Measurements from ENCODE around the gene NPIPA5. TPM values are rescaled to one million over a fixed set of nuclear protein-coding genes. Genes with fewer than 3 reads are reported as not detected.
A peak's percentile ranks its signal among the peaks of the same experiment; 100 is the strongest.
"Not testable (repeated sequence)": the region's sequence is repeated elsewhere in the genome, so short reads cannot be mapped to it uniquely, and the experiment has no call there.

The NPIPA5 gene
- total RNA-seq, 1 experiment from 2014 or later = 7.8 TPM

DNA sequence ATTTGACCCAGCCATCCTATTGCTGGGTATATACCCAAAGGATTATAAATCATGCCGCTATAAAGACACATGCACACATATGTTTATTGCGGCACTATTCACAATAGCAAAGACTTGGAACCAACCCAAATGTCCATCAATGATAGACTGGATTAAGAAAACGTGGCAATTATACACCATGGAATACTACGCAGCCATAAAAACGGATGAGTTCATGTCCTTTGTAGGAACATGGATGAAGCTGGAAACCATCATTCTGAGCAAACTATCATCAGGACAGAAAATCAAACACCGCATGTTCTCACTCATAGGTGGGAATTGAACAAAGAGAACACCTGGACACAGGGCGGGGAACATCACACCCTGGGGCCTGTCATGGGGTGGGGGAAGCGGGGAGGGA, 14.9 kb upstream of the NPIPA5 start:
- not testable (repeated sequence) for DNase-seq (ENCODE audit: low read depth)

DNA sequence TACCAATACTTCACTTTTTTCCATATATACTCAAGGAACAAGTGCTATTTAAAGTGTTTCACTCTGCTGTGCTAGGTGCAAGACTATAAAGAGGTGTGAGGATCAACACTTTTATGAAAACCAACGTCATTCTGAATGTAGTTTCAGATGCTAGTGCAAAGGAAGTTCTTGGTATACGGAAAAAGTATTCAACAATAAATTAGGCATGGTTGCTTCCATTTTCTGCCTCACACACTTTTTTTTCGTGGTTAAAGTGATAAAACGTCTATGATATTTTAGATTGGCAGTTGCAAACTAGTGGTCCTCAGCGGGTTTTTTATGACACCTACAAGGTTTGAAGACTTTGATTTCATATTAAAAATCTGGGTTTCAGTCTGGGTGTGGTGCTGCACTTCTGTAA, 11.8 kb upstream of the NPIPA5 start:
- DNase-seq (ENCODE audit: low read depth) = not testable (repeated sequence)

DNA sequence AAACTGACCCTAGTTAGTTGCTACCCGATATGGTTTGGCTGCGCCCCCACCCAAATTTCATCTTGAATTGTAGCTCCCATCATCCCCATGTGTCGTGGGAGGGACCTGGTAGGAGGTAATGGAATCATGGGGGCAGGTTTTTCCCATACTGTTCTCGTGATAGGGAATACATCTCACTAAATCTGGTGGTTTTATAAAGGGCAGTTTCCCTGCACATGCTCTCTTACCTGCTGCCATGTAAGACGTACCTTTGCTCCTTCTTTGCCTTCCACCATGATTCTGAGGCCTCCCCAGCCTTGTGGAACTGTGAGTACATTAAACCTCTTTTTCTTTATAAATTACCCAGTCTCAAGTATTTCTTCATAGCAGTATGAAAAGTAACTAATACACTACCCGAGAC, 10.0 kb upstream of the NPIPA5 start:
- DNase-seq (ENCODE audit: low read depth) = not testable (repeated sequence)

DNA sequence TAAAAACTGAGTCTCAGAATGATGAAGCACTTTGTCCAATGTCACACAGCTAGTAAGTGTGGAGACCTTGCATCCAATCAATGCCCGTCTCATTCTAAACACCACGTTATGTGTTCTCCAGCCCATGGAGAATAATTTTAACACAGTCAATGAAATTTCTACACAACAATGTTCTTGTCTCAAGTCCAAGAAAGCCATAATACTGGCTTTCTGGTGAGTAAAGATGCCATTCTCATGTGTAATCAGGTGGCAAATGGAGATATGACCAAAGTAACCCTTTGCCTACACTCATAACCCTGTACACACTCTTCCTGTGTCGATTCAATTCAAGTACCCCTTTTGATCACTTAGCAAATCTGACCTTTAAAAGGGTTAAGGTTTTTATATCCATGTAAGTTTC, 4.7 kb upstream of the NPIPA5 start:
- DNase-seq (ENCODE audit: low read depth) = peak; percentile 53

DNA sequence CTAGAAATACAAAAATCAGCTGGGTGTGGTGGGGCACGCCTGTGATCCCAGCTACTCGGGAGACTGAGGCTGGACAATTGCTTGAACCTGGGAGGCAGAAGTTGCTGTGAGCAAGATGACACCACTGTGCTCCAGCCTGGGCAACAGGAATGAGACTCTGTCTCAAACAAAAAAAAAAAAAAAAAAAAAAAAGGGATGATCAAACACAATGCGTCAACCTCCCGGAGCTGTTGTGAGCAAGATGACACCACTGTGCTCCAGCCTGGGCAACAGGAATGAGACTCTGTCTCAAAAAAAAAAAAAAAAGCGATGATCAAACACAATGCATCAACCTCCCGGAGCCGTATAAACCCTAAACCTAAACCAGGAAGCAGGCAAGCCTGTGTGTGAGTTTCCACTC, 20.6 kb downstream of the NPIPA5 start:
- DNase-seq (ENCODE audit: low read depth) = not testable (repeated sequence)

DNA sequence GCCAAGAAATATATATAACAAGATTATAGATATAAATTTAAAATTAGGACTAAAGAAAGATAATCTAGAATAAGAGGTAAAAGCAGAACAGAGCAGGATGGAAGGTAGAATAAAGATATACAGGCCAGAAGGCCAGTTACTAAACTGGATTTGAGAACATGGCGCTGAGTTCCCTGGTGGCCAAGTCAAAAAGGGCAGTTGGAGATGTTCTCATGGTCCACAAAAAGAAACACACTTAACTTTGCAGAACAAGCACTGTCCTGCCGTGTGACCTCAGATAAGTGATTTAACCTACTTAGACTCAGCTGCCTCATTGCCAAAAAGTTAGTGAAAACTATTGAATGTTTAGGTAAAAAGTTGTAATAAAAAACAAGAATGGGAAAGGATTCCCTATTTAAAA, 23.2 kb downstream of the NPIPA5 start:
- DNase-seq (ENCODE audit: low read depth) = not testable (repeated sequence)

DNA sequence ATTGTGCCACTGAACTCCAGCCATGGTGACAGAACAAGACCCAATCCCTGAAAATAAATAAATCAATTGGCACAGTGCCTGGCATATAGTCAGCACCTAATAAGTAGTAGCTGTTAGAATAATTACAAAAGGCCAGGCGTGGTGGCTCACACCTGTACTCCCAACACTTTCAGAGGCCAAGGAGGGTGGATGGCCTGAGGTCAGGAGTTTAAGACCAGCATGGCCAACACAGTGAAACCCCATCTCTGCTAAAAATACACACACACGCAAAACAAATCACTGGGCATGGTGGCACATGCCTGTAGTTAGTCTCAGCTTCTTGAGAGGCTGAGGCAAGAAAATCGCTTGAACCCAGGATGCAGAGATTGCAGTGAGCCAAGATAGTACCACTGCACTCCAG, 25.2 kb downstream of the NPIPA5 start:
- DNase-seq (ENCODE audit: low read depth) = not testable (repeated sequence)

DNA sequence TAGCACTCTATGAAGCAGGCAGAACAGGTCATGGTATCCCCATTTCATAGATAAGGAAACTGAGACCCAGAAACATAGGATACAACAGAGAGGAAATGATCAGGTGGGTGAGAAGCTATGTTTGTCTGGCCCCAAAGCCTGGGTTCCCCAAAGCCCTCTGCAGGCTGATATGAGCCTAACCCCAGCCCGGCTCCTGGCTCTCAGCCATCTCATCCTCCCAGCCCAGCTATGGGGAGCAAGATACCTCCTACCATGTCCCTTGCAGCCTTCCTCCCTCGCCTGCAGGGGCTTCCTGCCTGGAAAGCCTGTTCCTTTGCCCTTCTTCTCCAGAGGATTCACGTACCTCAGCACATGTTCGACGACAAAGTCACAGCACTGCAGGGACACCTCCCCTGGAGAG, 26.3 kb downstream of the NPIPA5 start:
- DNase-seq (ENCODE audit: low read depth) = not testable (repeated sequence)

DNA sequence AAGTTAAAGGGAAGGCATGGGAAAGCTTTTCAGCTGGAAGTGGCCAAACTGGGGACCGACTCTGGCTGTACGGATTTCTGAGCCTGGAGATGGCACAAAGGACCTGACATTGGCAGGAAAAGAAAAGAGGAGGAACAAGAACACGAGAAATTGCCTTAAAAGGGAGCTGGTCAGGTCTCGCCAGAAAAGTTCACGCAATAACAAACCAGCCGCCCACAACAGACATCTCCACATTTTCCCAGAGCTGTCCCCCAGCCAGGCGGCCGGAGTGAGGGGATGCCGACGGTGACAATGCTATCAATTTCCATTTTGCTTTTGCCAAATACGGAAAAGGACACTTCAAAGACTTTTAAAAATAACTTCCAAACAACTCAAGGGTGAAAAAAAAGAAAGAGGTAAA, 26.8 kb downstream of the NPIPA5 start:
- not testable (repeated sequence) for DNase-seq (ENCODE audit: low read depth)

DNA sequence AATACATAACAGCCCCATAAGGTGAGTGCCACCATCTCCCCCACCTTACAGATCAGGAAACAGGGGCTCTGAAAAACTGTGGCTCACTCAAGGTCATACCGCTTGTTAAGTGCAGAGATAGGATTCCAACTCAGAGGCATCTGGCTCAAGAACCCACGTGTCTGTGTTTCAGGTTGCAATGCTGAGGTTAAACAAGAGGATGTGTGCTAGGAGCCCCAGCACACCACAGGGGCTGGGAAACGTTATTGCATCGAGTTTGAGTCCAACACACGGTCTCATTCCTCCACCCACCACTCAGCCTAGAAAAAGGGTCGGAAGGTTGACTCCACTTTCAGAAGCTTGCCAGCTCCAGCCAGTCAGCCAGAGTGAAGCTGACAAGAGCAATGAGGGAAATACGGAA, 29.4 kb downstream of the NPIPA5 start:
- DNase-seq (ENCODE audit: low read depth) = not testable (repeated sequence)

DNA sequence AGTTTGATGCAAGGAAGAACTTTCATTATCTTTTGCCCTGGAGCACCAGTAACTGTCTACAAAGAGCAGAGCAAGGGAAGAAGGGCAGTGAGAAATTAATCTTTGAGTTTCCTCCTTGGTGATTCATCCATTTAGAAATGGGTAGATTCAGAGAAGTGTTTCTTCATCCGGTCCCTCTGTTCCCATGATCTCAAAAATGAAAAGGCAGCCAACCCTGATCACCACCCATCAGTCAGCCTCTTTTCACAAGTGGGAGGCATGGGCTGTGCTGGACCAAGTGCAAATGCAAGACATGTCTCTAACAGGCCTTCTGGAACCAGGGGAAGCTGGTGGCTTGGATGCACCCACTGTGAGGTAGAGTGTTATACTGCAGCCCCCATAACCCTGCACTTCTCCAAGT, 35.8 kb downstream of the NPIPA5 start:
- not testable (repeated sequence) for DNase-seq (ENCODE audit: low read depth)

DNA sequence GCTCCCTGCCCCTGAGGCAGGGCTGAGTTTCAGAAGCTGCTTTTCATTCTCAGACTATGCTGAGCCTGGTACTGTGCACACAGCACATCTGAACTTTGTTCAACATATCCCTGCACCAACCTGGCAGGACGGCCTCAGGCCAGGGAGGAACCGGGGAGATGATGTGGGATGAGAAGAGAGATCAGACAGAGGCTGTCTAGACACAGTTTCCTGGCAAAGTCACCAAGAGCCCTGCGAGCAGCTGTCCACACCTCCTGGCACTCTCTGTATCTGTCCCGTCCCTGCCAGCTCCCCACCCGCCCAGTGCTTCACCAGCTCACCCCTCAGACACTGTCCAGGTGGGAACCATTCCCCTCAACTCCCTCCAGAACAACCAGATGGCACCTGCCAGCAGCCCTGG, 39.1 kb downstream of the NPIPA5 start:
- not testable (repeated sequence) for DNase-seq (ENCODE audit: low read depth)

DNA sequence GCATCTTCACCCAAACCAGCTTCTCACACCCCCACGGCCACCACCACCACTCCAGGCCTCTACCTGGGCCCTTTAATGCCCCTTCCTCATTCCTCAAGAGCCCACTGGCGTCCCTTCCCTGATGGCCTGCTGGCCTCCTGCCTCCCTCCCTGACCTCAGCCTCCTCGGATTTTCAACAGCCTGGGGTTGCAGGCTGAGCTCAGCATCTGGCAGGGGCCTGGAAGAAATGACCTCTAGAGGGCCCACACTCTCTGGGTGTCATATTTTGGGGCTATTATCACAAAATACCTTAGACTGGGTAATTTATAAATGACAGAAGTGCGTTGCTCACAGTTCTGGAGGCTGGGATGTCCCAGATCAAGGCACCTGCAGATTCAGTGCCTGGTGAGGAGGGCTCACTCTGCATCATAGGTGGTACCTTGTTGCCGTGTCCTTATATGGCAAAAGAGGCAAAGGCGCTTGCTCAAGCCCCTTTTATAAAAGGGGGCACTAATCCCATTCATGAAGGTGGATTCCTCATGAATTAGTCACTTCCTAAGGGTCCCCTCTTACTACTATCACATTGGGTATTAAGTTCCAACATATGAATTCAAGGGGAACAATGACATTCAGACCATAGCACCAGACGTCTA, 40.0 kb downstream of the NPIPA5 start:
- DNase-seq (ENCODE audit: low read depth) = not testable (repeated sequence)

DNA sequence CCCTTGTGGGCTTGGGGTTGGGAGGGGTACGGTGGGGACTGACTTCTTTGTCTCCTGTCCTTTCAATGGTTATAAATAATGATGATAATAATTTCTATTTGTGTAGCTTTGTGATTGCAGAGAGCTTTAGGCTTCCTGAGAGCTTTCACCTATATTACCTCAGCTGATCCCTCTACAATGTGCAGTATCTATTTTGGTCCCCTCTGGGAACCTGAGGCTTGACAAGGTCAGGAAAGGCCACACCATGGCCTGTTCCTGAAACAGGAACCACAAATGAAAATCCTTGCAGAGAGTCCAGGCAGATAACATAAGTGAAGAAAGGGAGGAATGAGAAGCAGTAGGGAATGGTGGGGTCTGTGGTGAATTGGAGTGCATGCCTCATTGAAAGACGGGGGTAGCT, 42.5 kb downstream of the NPIPA5 start:
- DNase-seq (ENCODE audit: low read depth) = not testable (repeated sequence)

DNA sequence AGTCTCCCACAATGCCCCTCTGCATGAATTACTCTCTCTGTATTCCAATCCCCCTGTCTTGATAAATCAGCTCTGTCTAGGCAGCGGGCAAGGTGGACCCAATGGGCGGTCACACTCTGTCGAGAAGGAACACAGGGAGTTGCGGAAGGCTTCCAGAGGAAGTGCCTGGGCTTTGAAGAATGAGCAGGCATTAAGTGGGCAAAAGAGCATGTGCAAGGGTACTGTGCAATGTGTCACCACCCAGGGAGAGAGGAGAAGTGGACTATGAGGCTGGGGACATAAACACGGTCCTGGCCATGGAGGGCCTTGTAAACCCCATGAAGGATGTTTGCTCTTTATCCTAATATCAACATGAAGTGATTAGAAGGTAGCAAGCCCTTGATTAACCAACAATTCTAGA, 44.1 kb downstream of the NPIPA5 start:
- not testable (repeated sequence) for DNase-seq (ENCODE audit: low read depth)

DNA sequence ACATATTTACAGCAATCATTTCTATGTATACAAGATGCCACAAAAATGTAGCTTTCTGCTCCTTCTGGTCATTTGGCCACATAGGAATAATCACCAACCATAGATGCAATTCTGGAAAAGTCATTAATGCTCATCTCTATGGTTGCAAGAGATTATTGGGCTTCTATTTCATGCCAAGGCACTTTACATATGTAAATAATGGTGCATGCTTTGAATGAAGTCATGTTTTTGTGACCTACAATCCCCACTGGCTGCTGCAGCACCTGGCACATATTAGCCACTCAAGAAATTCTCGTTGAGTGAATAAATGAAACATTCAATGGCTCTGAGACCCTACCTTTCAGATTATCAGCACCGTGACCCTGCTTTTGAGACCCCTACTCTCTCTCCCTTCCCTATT, 47.1 kb downstream of the NPIPA5 start:
- not testable (repeated sequence) for DNase-seq (ENCODE audit: low read depth)

DNA sequence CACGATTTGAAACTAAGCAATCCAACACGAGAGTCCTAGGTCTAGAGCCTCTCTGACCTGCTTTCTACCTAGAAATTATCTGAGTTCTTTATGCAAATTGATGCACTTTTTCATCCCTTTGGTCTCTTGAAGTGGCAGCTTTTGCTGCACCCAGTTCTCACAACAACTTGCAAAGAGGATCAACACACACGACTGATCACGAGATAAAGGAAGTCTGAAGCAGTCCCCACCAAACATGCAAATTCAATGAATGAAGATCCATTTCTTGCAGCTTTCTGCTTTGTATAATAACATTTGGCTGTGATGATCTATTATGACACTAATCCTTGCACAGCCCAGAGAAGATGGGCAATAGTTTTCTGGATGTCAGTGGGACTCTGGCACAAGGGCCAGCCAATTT, 53.1 kb downstream of the NPIPA5 start:
- DNase-seq (ENCODE audit: low read depth) = not testable (repeated sequence)

DNA sequence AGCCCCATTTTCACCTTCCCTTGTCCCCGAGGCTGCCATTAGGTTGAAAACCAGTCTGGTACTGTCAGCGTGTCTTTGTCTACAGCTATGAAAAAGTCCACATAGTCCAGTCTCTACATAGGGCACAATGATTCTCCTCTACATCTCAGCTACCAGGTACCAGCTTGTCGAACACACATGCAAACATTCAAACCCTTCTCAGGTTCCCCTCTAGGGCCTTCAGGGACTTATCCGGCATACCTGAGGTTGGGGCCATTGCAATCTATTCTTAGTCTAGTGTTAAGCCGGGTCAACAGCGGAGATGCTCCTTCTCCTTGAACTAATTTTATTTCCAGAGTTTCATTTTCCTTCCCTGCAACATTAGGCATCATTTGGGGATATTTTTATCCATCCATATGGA, 54.7 kb downstream of the NPIPA5 start:
- DNase-seq (ENCODE audit: low read depth) = not testable (repeated sequence)

DNA sequence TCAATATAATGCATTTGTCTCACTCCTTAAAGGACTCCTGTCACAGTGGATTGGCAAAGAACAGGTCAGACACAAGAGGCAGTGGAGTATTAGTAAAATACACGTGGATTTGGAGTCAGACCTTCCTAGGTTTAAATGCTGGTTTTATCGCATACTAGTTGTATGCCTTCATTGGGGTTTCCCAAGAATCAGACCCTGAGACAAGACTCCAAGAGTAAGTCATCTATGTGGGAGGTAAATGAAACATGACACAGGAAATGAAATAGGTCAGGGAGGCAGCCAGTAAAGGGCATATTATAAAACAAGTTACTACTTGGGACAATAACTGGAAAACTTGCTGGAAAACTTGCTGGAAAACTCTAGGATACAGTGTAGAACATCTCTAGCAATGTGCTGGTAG, 56.9 kb downstream of the NPIPA5 start:
- DNase-seq (ENCODE audit: low read depth) = not testable (repeated sequence)

DNA sequence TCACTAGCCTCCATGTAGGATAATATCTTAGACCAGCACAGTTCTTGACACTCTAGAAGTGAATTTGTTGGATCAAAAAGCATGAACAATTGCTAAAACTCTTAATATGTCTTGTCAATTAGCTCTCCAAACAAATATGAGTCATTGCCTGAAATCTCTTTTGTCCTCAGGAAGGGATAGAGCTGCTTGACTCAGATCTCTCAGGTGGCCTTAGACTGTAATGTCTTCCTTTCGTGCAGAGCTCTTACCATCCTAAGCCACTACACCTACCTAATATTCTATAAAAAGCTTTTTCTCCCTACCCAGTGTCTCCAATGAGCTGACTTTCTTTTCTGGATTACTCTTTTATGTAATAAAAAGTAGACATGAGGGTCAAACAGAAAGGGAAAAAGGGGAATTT, 63.5 kb downstream of the NPIPA5 start:
- peak; percentile 3 for DNase-seq (ENCODE audit: low read depth)
